Gastrocnemius medialis (tissue), 4 donors: ENCODE measurements around the gene TFR2. TPM values are rescaled to one million over a fixed set of nuclear protein-coding genes. Genes with fewer than 3 reads are reported as not detected.
"Not testable (repeated sequence)": the region's sequence is repeated elsewhere in the genome, so short reads cannot be mapped to it uniquely, and the experiment has no call there.

Experiments
- ATAC-seq, 2 donors: fragments of 150-250 bp; one replicate each; pipeline ENCODE4 v1.9.1; 2016
- DNase-seq, 2 donors: peaks; one replicate each; pipeline ENCODE4 v3.0.0-alpha.2; 2019
- H3K27ac ChIP-seq, 4 donors: fragments of 200-600 bp; sonication (generic); 1 replicate in 1 of 4; 2 replicates in 3 of 4; pipeline ENCODE4 v1.5.1; 2016 to 2018; ENCODE audit warnings: mild to moderate bottlenecking in 2 of 4, moderate library complexity in 1 of 4
- H3K27me3 ChIP-seq, 3 donors: fragments of 200-600 bp; sonication (generic) in 2 of 3; 1 replicate in 1 of 3; 2 replicates in 2 of 3; pipeline versions ENCODE4 v1.5.1 to v1.6.0; 2016 to 2019; ENCODE audit warnings: mild to moderate bottlenecking in 1 of 3, moderate library complexity in 1 of 3
- H3K36me3 ChIP-seq, 2 donors: fragments of 200-600 bp; sonication (generic) in 1 of 2; one replicate each; pipeline ENCODE4 v1.5.1; 2017 to 2018
- H3K4me1 ChIP-seq, 2 donors: fragments of 200-600 bp; sonication (generic) in 1 of 2; one replicate each; pipeline ENCODE4 v1.5.1; 2016 to 2017; ENCODE audit warnings: mild to moderate bottlenecking in 2 of 2
- H3K4me3 ChIP-seq, 4 donors: fragments of 200-600 bp; sonication (generic) in 3 of 4; 1 replicate in 1 of 4; 2 replicates in 3 of 4; pipeline ENCODE4 v1.5.1; 2016 to 2019; ENCODE audit warnings: mild to moderate bottlenecking in 2 of 4
- H3K9me3 ChIP-seq, 3 donors: fragments of 200-600 bp; sonication (generic) in 2 of 3; 1 replicate in 1 of 3; 2 replicates in 2 of 3; pipeline ENCODE4 v1.5.1; 2016 to 2019
- POLR2A ChIP-seq, 2 donors: fragments of 450-650 bp; IDR thresholded peaks; one replicate each; pipeline ENCODE4 v1.6.1; 2017; ENCODE audit warnings: antibody characterized with exemption in 2 of 2, mild to moderate bottlenecking in 2 of 2, moderate library complexity in 2 of 2
- in situ Hi-C, 4 donors: fragments of 200-750 bp; cut with MboI; loops; one replicate each; pipeline versions ENCODE4 v1.15.0 to v1.8.0; 2017; ENCODE audit warnings: low sequenced_read_pairs in 4 of 4
- intact Hi-C: fragments of 100-400 bp; cut with DNase I; formaldehyde crosslinking; loops from one replicate; pipeline ENCODE4 v1.15.1; 2023; ENCODE audit warnings: low total_unique reads
- total RNA-seq, 4 donors: library from RNA; depleted of rRNA; stranded (reverse); fragments of >200 nt; gene quantifications; one replicate each; pipeline versions ENCODE4 v1.1.0 to v1.2.3, GENCODE V29; 2016
- TF ChIP-seq, protein P1 (sequence below), 5 experiments: fragments of 450-650 bp in 3 of 5; fragments of 200-600 bp in 2 of 5; sonication (generic) in 2 of 5; IDR thresholded peaks in 4 of 5; conservative IDR thresholded peaks in 1 of 5; 1 replicate in 4 of 5; 2 replicates in 1 of 5; pipeline ENCODE4 v1.5.1; 2016 to 2019; ENCODE audit warnings: antibody characterized with exemption in 5 of 5, mild to moderate bottlenecking in 3 of 5, moderate library complexity in 3 of 5

Gene TFR2
- total RNA-seq, 4 donors from 2014 or later, result 1.0 to 1.3 TPM; not detected in 2

DNA sequence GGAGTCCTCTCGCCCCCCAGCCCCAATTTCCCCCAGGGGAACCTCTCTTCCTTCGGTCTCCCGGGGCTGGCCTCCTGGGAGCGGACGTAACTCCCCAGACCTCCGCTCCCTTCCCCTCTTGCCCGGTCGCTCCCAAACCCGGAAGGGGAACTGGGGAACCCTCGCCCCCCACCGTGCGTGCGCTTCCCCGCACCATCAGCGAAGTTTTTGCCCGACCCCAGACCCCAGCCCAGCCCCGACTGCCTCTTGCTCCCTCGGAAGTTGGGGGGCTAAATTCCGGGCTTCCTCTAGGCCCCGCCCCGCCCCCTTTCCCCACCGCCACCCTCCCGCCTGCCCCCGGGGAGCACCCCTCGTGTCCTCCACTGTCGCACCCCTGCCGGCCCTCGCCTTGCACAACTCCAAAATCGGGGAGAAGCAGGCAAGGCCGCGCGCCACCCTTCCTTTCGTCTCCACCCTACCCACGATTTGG lies 32.6 kb upstream of the TFR2 start:
- Histone ChIP-seq H3K27ac (peak overlapping the region; percentile 96 to 100 (median 99)), H3K36me3 (peaks cover 0 to 26% of the 10 kb centered on the region in 2 donors), H3K4me1 (peaks cover 0 to 8% of the 10 kb centered on the region in 2 donors), H3K9me3 (no peaks in the 10 kb centered on the region), H3K27me3 (no peaks in the 10 kb centered on the region), H3K4me3 (peak overlapping the region; percentile 95 to 100 (median 97))
- intact Hi-C loops, result loop anchor here (1.0 to 10.0 kb wide), 7 partner anchors 19 to 581 kb away; partner anchors contain the start of genes FBXO24, LRCH4, MOSPD3 and POP7
- TF ChIP-seq, protein P1, sequence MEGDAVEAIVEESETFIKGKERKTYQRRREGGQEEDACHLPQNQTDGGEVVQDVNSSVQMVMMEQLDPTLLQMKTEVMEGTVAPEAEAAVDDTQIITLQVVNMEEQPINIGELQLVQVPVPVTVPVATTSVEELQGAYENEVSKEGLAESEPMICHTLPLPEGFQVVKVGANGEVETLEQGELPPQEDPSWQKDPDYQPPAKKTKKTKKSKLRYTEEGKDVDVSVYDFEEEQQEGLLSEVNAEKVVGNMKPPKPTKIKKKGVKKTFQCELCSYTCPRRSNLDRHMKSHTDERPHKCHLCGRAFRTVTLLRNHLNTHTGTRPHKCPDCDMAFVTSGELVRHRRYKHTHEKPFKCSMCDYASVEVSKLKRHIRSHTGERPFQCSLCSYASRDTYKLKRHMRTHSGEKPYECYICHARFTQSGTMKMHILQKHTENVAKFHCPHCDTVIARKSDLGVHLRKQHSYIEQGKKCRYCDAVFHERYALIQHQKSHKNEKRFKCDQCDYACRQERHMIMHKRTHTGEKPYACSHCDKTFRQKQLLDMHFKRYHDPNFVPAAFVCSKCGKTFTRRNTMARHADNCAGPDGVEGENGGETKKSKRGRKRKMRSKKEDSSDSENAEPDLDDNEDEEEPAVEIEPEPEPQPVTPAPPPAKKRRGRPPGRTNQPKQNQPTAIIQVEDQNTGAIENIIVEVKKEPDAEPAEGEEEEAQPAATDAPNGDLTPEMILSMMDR (IDR thresholded peaks at IDR 0.05 in 4 of 5, conservative IDR thresholded peaks at IDR 0.05 in 1 of 5), result no peak
- peak in 1 of 2 donors; percentile 36 for TF ChIP-seq POLR2A (IDR thresholded peaks at IDR 0.05)
- DNase-seq (peak; percentile 44 to 49), ATAC-seq (peak; percentile 12 to 29)
- in situ Hi-C loops, result no loop called here

DNA sequence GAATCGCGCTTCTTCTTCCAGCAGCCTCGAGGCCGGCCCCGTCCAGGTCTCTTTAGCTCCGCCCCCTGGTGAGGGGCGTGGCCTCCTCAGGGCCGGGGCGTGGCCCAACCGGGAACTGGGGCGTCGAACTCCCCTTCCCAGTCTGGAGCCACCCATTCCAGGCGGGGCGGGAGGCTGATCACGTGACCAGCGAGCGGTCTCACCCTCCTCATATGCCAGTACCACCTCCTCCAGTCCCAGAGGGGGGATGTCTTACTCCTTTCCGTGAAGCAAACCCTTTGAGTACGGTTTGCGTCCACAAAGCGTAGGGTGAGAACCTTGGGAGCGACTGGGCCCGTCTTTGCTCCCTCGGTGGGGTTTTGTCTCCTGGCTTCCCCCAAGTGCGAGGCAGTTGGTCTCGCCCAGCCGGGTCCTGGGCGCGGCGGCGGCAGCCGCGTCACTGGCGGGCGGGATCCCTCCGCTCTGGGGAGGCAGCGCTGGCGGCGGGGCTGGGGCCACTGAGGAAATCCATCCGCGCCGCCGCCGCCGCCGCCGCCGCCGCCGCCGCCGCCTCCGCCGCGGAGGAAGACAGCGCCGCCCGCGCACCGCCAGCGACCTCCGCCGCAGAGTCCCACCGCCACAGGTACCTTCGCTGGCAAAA lies 32.1 kb upstream of the TFR2 start, which contains the start of gene GNB2:
Gene GNB2 (plus strand): TSS at position 439 of the 640 bp plus-strand sequence. CDS start 2,526 bp downstream, outside the sequence.
- peak within 1 kb of the TSS; percentile 95 to 100 (median 97) for H3K4me3 ChIP-seq
- in situ Hi-C loops (no loop called here), intact Hi-C loops (loop anchor here (1.0 to 10.0 kb wide), 6 partner anchors 33 to 581 kb away; partner anchors contain the start of genes FBXO24, LRCH4, MOSPD3 and POP7)
- H3K4me1 ChIP-seq, result peaks cover 0 to 8% of the 10 kb centered on the region in 2 donors
- ATAC-seq (peak; percentile 90), DNase-seq (peak; percentile 98 to 99)
- TF ChIP-seq, protein P1 (IDR thresholded peaks at IDR 0.05 in 4 of 5, conservative IDR thresholded peaks at IDR 0.05 in 1 of 5), result peak in 2 of 5 experiments; percentile 43 to 53
- peak; percentile 83 to 87 for TF ChIP-seq POLR2A (IDR thresholded peaks at IDR 0.05)
- peak within 1 kb of the TSS; percentile 96 to 100 (median 99) for H3K27ac ChIP-seq
- H3K36me3 ChIP-seq, result peaks cover 0 to 21% of the 10 kb centered on the region in 2 donors
- H3K27me3 ChIP-seq, result no peaks in the 10 kb centered on the region
- H3K9me3 ChIP-seq, result no peaks in the 10 kb centered on the region

DNA sequence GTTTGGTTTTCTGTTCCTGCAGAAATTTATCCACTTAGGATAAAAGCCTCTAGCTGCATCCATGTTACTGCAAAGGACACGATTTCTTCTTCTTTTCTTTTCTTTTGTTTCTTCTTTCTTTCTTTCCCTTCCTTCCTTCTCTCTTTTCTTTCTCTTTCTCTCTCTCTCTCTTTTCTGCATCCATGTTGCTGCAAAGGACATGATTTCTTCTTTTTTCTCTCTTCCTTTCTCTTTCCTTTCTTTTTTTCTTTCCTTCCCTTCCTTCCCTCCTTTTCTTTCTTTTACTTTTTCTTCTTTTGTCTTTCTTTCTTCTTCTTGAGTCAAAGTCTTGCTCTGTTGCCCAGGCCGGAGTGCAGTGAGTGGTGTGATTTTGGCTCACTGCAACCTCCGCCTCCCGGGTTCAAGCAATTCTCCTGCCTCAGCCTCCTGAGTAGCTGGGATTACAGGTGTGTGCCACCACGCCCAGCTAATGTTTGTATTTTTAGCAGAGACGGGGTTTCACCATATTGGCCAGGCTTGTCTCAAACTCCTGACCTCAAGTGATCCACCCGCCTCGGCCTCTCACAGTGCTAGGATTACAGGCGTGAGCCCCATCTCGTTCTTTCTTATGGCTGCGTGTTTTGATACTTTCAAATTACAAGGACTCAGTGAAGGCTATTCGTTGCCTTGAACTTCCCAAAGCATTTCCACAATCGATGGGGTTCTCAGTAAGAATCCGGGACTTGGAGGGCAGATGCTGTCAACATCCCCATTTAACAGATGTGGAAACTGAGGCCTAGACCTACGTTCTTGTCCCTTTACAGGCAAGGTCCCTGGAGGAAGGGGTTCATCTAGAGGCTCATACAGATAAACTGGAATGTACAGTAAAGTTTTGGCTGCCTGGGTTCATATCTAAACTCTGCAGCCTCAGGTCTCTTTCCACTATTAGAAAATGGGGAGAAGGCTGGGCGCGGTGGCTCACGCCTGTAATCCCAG lies 30.3 kb upstream of the TFR2 start:
- DNase-seq (no peak), ATAC-seq (no peak)
- Histone ChIP-seq H3K9me3 (no peaks in the 10 kb centered on the region), H3K4me3 (no peak overlapping the region), H3K27ac (no peak overlapping the region), H3K27me3 (no peaks in the 10 kb centered on the region), H3K4me1 (peaks cover 0 to 8% of the 10 kb centered on the region in 2 donors), H3K36me3 (peaks cover 0 to 3% of the 10 kb centered on the region in 2 donors)
- in situ Hi-C loops (no loop called here), intact Hi-C loops (loop anchor here (10.0 kb wide), 2 partner anchors 197 to 583 kb away; partner anchors contain the start of gene TSC22D4)
- TF ChIP-seq, protein P1 (IDR thresholded peaks at IDR 0.05 in 4 of 5, conservative IDR thresholded peaks at IDR 0.05 in 1 of 5), result no peak
- no peak for TF ChIP-seq POLR2A (IDR thresholded peaks at IDR 0.05)

DNA sequence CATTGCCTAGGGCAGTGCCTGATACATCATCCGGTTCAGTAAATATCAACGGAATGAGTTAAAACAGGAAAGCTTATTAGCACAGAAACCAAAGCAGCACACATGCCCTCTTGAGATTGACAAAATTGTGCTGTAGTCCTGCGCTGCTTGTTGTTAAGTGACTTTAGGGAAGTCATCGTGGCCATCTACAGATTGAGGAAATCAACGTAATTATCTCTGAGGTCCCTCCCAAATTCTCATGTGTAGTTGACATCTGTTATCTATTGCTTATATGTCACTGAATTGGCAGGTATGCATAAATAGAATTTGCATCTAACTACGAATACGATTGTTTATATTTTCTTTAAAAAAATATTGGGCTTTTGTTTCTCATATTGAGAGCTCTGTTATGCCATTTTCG lies 28.7 kb upstream of the TFR2 start:
- Histone ChIP-seq H3K27me3 (no peaks in the 10 kb centered on the region), H3K4me3 (no peak overlapping the region), H3K4me1 (no peaks in the 10 kb centered on the region), H3K9me3 (no peaks in the 10 kb centered on the region), H3K36me3 (no peaks in the 10 kb centered on the region), H3K27ac (no peak overlapping the region)
- ATAC-seq, result no peak
- TF ChIP-seq, protein P1 (IDR thresholded peaks at IDR 0.05 in 4 of 5, conservative IDR thresholded peaks at IDR 0.05 in 1 of 5), result no peak
- TF ChIP-seq POLR2A (IDR thresholded peaks at IDR 0.05), result no peak
- no peak for DNase-seq
- intact Hi-C loops, result loop anchor here (10.0 kb wide), 2 partner anchors 195 to 585 kb away; partner anchors contain the start of gene TSC22D4
- in situ Hi-C loops, result no loop called here

DNA sequence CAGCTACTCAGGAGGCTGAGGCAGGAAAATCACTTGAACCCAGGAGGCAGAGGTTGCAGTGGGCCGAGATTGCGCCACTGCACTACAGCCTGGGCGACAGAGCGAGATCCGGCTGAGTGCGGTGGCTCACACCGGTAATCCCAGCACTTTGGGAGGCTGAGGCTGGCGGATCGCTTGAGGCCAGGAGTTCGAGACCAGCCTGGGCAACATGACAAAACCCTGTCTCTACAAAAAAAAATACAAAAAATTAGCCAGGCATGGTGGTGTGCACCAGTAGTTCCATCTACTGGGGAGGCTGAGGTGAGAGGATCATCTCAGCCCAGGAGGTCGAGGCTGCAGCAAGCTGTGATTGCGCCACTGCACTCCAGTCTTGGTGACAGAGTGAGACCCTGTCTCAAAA lies 27.8 kb upstream of the TFR2 start:
- in situ Hi-C loops, H3K27ac ChIP-seq, intact Hi-C loops, ATAC-seq, H3K4me1 ChIP-seq, H3K4me3 ChIP-seq, DNase-seq, H3K9me3 ChIP-seq, H3K36me3 ChIP-seq, H3K27me3 ChIP-seq: not testable (repeated sequence)
